ENCODE measurements around the gene CKAP5. TPM values are rescaled to one million over a fixed set of nuclear protein-coding genes. Genes with fewer than 3 reads are reported as not detected.

The CKAP5 gene
- 115 to 125 TPM (median 120 TPM) in 3 replicates for total RNA-seq

DNA sequence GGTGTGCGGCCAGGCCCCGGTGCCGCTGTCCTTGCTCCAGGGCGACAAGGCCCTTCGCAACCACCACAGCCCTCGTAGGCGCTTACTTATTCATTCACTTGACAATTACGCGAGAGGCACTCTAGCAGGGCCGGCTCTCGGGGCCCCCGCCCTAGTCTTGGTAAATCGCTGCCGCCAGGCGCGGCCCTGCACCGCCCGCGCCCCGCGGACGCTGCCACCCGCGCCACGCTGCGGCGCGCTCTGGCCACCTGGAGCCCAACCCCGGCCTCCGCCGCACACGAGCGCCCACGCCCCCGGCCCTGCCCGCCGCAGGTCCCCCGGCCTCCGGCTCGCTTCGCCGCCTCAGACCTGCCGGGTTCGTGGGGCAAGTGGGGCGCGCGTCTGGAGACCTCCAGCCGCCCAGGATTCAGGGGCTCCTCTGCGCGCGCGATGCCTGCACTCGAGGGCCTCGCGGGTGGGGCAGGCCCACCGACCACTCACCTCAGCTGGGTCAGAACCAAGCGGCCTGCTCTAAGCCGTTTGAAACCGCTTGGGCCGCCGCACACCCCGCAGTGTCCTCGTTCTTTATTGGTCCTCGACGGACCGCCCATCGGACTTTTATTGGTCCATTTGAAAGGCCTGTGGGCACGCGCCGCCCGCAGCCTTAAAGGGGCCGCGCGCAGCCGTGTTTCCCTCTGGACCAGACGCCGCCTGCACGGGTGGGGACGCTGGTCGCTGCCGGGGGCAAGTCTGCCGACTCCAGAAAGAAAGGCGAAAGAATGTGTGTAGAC, at the start of gene CKAP5:
Gene CKAP5 (minus strand): TSS at position 541 of the 770 bp plus-strand sequence. CDS start 25,049 bp downstream, outside the sequence.
- TF ChIP-seq, protein P1, sequence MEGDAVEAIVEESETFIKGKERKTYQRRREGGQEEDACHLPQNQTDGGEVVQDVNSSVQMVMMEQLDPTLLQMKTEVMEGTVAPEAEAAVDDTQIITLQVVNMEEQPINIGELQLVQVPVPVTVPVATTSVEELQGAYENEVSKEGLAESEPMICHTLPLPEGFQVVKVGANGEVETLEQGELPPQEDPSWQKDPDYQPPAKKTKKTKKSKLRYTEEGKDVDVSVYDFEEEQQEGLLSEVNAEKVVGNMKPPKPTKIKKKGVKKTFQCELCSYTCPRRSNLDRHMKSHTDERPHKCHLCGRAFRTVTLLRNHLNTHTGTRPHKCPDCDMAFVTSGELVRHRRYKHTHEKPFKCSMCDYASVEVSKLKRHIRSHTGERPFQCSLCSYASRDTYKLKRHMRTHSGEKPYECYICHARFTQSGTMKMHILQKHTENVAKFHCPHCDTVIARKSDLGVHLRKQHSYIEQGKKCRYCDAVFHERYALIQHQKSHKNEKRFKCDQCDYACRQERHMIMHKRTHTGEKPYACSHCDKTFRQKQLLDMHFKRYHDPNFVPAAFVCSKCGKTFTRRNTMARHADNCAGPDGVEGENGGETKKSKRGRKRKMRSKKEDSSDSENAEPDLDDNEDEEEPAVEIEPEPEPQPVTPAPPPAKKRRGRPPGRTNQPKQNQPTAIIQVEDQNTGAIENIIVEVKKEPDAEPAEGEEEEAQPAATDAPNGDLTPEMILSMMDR (IDR thresholded peaks at IDR 0.05; ENCODE audit: unreplicated experiment): no peak
- H3K9me3 Mint-ChIP-seq: no peaks in the 10 kb centered on the region
- peak; percentile 67 to 83 for DNase-seq (ENCODE audit: low spot score in 2 of 2, unreplicated experiment in 2 of 2)
- peaks cover 23% of the 10 kb centered on the region for H3K4me1 Mint-ChIP-seq
- H3K27me3 Mint-ChIP-seq (ENCODE audit: low read depth): no peaks in the 10 kb centered on the region
- H3K4me3 Mint-ChIP-seq: peak within 1 kb of the TSS; percentile 98
- H3K36me3 Mint-ChIP-seq: no peaks in the 10 kb centered on the region
- peak within 1 kb of the TSS; percentile 97 for H3K27ac Mint-ChIP-seq

DNA sequence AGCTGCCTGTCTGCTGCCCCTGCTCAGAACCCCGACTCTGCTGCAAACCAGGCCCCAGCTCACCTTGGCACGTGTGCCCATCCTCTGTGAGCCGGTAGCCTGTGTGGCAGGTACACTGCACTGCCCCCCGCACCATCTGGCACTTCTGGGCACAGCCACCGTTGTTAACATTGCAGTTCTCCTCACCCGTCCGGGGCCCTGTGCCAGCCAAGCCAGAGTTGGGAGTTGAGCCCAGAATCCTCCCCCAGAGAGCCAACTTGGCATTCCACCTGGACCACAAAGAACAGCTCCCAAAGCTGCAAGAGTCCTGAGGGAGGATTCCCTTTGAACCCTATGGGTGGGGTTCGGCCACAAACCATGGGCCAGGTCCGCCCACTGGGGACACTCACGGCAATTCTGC, 49.7 kb upstream of the CKAP5 start:
- H3K27ac Mint-ChIP-seq: no peak overlapping the region
- no peak for DNase-seq (ENCODE audit: low spot score in 2 of 2, unreplicated experiment in 2 of 2)
- TF ChIP-seq, protein P1 (IDR thresholded peaks at IDR 0.05; ENCODE audit: unreplicated experiment): no peak
- H3K36me3 Mint-ChIP-seq: peaks cover 21% of the 10 kb centered on the region
- no peaks in the 10 kb centered on the region for H3K27me3 Mint-ChIP-seq (ENCODE audit: low read depth)
- H3K4me3 Mint-ChIP-seq: no peak overlapping the region
- peaks cover 4% of the 10 kb centered on the region for H3K4me1 Mint-ChIP-seq
- no peaks in the 10 kb centered on the region for H3K9me3 Mint-ChIP-seq

DNA sequence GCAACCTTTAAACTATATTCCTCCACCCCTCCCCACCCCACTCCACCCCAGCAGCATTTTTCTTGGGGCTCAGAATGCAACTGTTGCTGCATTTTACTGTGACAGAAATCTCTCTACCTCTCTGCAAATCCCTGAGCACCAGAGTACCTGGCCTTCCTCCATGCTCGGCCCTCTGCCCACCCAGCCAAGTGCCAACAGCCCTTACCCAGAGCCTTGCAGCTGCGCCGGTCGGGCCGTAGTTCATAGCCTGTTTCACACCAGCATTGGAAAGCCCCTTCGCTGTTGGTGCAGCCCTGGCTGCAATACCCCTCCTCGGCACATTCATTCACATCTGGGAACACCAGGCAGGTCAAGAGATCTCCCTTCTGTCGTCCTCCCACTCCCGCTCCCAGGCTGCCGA, 48.9 kb upstream of the CKAP5 start:
- Mint-ChIP-seq H3K27ac (no peak overlapping the region), H3K36me3 (peaks cover 21% of the 10 kb centered on the region), H3K9me3 (no peaks in the 10 kb centered on the region), H3K4me1 (peaks cover 4% of the 10 kb centered on the region), H3K27me3 (ENCODE audit: low read depth) (no peaks in the 10 kb centered on the region), H3K4me3 (no peak overlapping the region)
- TF ChIP-seq, protein P1 (IDR thresholded peaks at IDR 0.05; ENCODE audit: unreplicated experiment): no peak
- DNase-seq (ENCODE audit: low spot score in 2 of 2, unreplicated experiment in 2 of 2): no peak

DNA sequence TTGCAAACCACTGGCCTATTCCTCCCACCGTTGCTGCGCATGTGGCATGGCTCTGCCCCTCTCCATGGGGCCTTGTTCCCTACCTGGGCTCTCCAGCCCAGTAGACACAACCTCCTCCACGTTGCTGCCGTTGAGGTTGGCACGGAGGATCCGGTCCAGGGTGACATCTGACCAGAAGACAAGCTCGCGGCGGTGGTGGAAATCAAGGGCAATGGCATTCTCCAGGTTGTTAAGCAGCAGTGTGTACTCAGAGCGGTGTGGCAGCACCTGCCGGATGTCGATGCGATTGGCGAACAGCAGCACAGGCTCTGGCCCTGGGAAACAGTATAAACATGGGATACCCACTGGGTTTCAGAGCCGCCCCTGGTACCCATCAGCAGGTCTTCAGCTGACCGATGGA, 48.4 kb upstream of the CKAP5 start:
- peaks cover 25% of the 10 kb centered on the region for H3K36me3 Mint-ChIP-seq
- H3K27me3 Mint-ChIP-seq (ENCODE audit: low read depth): no peaks in the 10 kb centered on the region
- H3K27ac Mint-ChIP-seq: no peak overlapping the region
- DNase-seq (ENCODE audit: low spot score in 2 of 2, unreplicated experiment in 2 of 2): no peak
- H3K9me3 Mint-ChIP-seq: no peaks in the 10 kb centered on the region
- H3K4me1 Mint-ChIP-seq: peaks cover 4% of the 10 kb centered on the region
- TF ChIP-seq, protein P1 (IDR thresholded peaks at IDR 0.05; ENCODE audit: unreplicated experiment): no peak
- H3K4me3 Mint-ChIP-seq: no peak overlapping the region

DNA sequence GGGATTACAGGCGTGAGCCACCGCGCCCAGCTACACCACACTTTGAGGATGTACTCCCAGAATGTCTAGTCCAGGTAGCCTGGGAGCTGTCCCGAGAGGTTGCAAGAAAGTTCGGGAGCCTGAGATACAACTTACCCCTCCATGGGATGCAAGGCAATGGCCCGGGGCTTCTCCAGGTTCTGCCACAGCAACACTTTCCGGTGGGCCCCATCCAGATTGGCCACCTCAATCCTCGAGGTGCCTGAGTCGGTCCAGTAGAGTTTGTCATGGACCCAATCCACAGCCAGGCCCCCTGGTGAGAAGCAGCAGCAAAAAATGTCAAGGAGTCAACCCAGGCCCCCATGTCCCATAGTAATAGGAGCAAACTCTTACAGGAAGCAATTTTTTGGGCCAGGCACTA, 46.8 kb upstream of the CKAP5 start:
- no peaks in the 10 kb centered on the region for H3K4me1 Mint-ChIP-seq
- TF ChIP-seq, protein P1 (IDR thresholded peaks at IDR 0.05; ENCODE audit: unreplicated experiment): no peak
- no peak for DNase-seq (ENCODE audit: low spot score in 2 of 2, unreplicated experiment in 2 of 2)
- no peak overlapping the region for H3K4me3 Mint-ChIP-seq
- H3K27ac Mint-ChIP-seq: no peak overlapping the region
- H3K9me3 Mint-ChIP-seq: no peaks in the 10 kb centered on the region
- peaks cover 21% of the 10 kb centered on the region for H3K36me3 Mint-ChIP-seq
- no peaks in the 10 kb centered on the region for H3K27me3 Mint-ChIP-seq (ENCODE audit: low read depth)

All from mesothelial cell of epicardium (in vitro differentiated cells).